Caco-2 (cell line): Measurements from ENCODE around the gene TLX1. TPM values are rescaled to one million over a fixed set of nuclear protein-coding genes. Genes with fewer than 3 reads are reported as not detected.

Experiments used
- BruUV-seq: library from RNA; stranded (reverse); fragments of 400-500 nt; replicated peaks from 2 replicates; lab custom pipeline; 2021; lab: Mats Ljungman, UMichigan
- CTCF ChIA-PET: fragments of 300-600 bp; sonication (Branson Sonifier 250); formaldehyde crosslinking; loops from one replicate; lab custom pipeline; 2022; ENCODE audit warnings: antibody characterized with exemption; lab: Charles Lee
- POLR2A ChIA-PET: fragments of 300-600 bp; sonication (Branson Sonifier 250); formaldehyde crosslinking; loops from one replicate; lab custom pipeline; 2022; ENCODE audit warnings: antibody characterized with exemption; lab: Charles Lee
- DNase-seq, 2 experiments: peaks; one replicate each; pipeline versions ENCODE4 v3.0.0 to v3.0.0-alpha.2; 2020 to 2022
- H3K27me3 ChIP-seq: replicated peaks from 2 replicates; pipeline ENCODE4 v1.6.0; 2011; ENCODE audit warnings: low read length; ENCODE audit not compliant: control insufficient read depth, insufficient read depth
- H3K36me3 ChIP-seq: 2 replicates; pipeline ENCODE4 v1.5.1; 2011; ENCODE audit warnings: low read length; ENCODE audit not compliant: control insufficient read depth, insufficient read depth
- H3K4me1 ChIP-seq: fragments of 250-450 bp; sonication (Bioruptor Pico); 2 replicates; pipeline ENCODE4 v1.5.1; 2020; ENCODE audit warnings: mild to moderate bottlenecking
- H3K4me3 ChIP-seq: 2 replicates; pipeline ENCODE4 v1.5.1; 2011; ENCODE audit warnings: low read depth, mild to moderate bottlenecking, control low read depth, low read length
- H3K9me3 ChIP-seq: fragments of 250-450 bp; sonication (Bioruptor Pico); 2 replicates; pipeline ENCODE4 v1.5.1; 2020; ENCODE audit warnings: mild to moderate bottlenecking, moderate library complexity
- H3K27ac Mint-ChIP-seq: one replicate; pipeline ENCODE4 v1.8.0; 2022; ENCODE audit warnings: mixed read lengths; ENCODE audit not compliant: unreplicated experiment
- H3K27me3 Mint-ChIP-seq: one replicate; pipeline ENCODE4 v1.8.0; 2022; ENCODE audit warnings: mixed read lengths; ENCODE audit not compliant: insufficient read depth, unreplicated experiment
- H3K36me3 Mint-ChIP-seq: one replicate; pipeline ENCODE4 v1.8.0; 2022; ENCODE audit warnings: mild to moderate bottlenecking, mixed read lengths; ENCODE audit not compliant: insufficient read depth, unreplicated experiment
- H3K4me1 Mint-ChIP-seq: one replicate; pipeline ENCODE4 v1.8.0; 2022; ENCODE audit warnings: low read depth, mixed read lengths; ENCODE audit not compliant: unreplicated experiment
- H3K4me3 Mint-ChIP-seq: one replicate; pipeline ENCODE4 v1.8.0; 2022; ENCODE audit warnings: mild to moderate bottlenecking, moderate library complexity, mixed read lengths; ENCODE audit not compliant: unreplicated experiment
- H3K9me3 Mint-ChIP-seq: one replicate; pipeline ENCODE4 v1.8.0; 2022; ENCODE audit warnings: mixed read lengths; ENCODE audit not compliant: unreplicated experiment
- CTCF ChIP-seq, 2 experiments: fragments of 200-600 bp in 1 of 2; IDR thresholded peaks; 1 replicate in 1 of 2; 2 replicates in 1 of 2; pipeline versions ENCODE4 v1.5.1 to v1.8.0; 2011 to 2022; ENCODE audit warnings: antibody characterized with exemption in 1 of 2, control low read depth in 1 of 2, inconsistent platforms in 1 of 2, low read depth in 1 of 2, low read length in 1 of 2, mild to moderate bottlenecking in 1 of 2, moderate library complexity in 1 of 2; ENCODE audit not compliant: insufficient read depth in 1 of 2, severe bottlenecking in 1 of 2, unreplicated experiment in 1 of 2
- intact Hi-C: fragments of 100-400 bp; cut with micrococcal nuclease; formaldehyde crosslinking; loops from one replicate; pipeline ENCODE4 v1.10.0; 2022; ENCODE audit not compliant: unreplicated experiment
- total RNA-seq: library from RNA; stranded (reverse); gene quantifications from 2 replicates; pipeline ENCODE4 v1.2.3, GENCODE V29; 2022

Gene TLX1
- total RNA-seq, 1 experiment from 2014 or later, result 2.3 TPM

- peaks cover 12% of the 10 kb centered on the region for H3K4me1 ChIP-seq
- H3K4me3 ChIP-seq, result no peak overlapping the region
- H3K9me3 Mint-ChIP-seq, result no peaks in the 10 kb centered on the region
- H3K4me3 Mint-ChIP-seq, result no peak overlapping the region
- DNase-seq, result no peak
- H3K36me3 Mint-ChIP-seq, result no peaks in the 10 kb centered on the region
- TF ChIP-seq CTCF (IDR thresholded peaks at IDR 0.05; ENCODE audit: insufficient read depth in 1 of 2, low read depth in 1 of 2, low read length in 1 of 2, severe bottlenecking in 1 of 2, unreplicated experiment in 1 of 2), result no peak
- H3K27ac Mint-ChIP-seq, result no peak overlapping the region
- H3K36me3 ChIP-seq, result no peaks in the 10 kb centered on the region
- POLR2A ChIA-PET, result no interaction called here
- CTCF ChIA-PET, result no interaction called here
- intact Hi-C loops, result no loop called here
- no peaks in the 10 kb centered on the region for H3K9me3 ChIP-seq
- no peaks in the 10 kb centered on the region; the same call in 1 of the 2 replicates for H3K27me3 ChIP-seq
- BruUV-seq, result no TSS peak
- peaks cover 29% of the 10 kb centered on the region for H3K4me1 Mint-ChIP-seq
- H3K27me3 Mint-ChIP-seq, result peaks cover 6% of the 10 kb centered on the region
Measured at GRCh38 chr10:101087965-101088364, 43.1 kb upstream of the TLX1 start.

- Histone ChIP-seq H3K27me3 (no peaks in the 10 kb centered on the region), H3K9me3 (no peaks in the 10 kb centered on the region), H3K4me1 (peaks cover 27% of the 10 kb centered on the region), H3K36me3 (no peaks in the 10 kb centered on the region), H3K4me3 (no peak overlapping the region)
- H3K9me3 Mint-ChIP-seq, result no peaks in the 10 kb centered on the region
- H3K4me1 Mint-ChIP-seq, result peaks cover 39% of the 10 kb centered on the region
- POLR2A ChIA-PET, result no interaction called here
- H3K27ac Mint-ChIP-seq, result no peak overlapping the region
- CTCF ChIA-PET, result no interaction called here
- H3K27me3 Mint-ChIP-seq, result peaks cover 2% of the 10 kb centered on the region
- no TSS peak for BruUV-seq
- TF ChIP-seq CTCF (IDR thresholded peaks at IDR 0.05; ENCODE audit: insufficient read depth in 1 of 2, low read depth in 1 of 2, low read length in 1 of 2, severe bottlenecking in 1 of 2, unreplicated experiment in 1 of 2), result no peak
- no peak overlapping the region for H3K4me3 Mint-ChIP-seq
- intact Hi-C loops, result no loop called here
- no peaks in the 10 kb centered on the region for H3K36me3 Mint-ChIP-seq
- DNase-seq, result no peak
Measured at GRCh38 chr10:101089520-101090299, 41.4 kb upstream of the TLX1 start.

- ChIA-PET CTCF (no interaction called here), POLR2A (no interaction called here)
- no peak for TF ChIP-seq CTCF (IDR thresholded peaks at IDR 0.05; ENCODE audit: insufficient read depth in 1 of 2, low read depth in 1 of 2, low read length in 1 of 2, severe bottlenecking in 1 of 2, unreplicated experiment in 1 of 2)
- intact Hi-C loops, result no loop called here
- Mint-ChIP-seq H3K36me3 (no peaks in the 10 kb centered on the region), H3K27ac (no peak overlapping the region), H3K4me1 (peaks cover 39% of the 10 kb centered on the region), H3K9me3 (no peaks in the 10 kb centered on the region), H3K27me3 (peaks cover 2% of the 10 kb centered on the region), H3K4me3 (no peak overlapping the region)
- Histone ChIP-seq H3K36me3 (no peaks in the 10 kb centered on the region), H3K4me3 (no peak overlapping the region), H3K9me3 (no peaks in the 10 kb centered on the region), H3K4me1 (peaks cover 35% of the 10 kb centered on the region), H3K27me3 (no peaks in the 10 kb centered on the region)
- BruUV-seq, result no TSS peak
- DNase-seq, result no peak
Measured at GRCh38 chr10:101090597-101090996, 40.5 kb upstream of the TLX1 start.
